Measurements from ENCODE around the gene APBA2. TPM values are rescaled to one million over a fixed set of nuclear protein-coding genes. Genes with fewer than 3 reads are reported as not detected.

Gene APBA2
- total RNA-seq, 1 experiment from 2014 or later, result 11.2 TPM

DNA sequence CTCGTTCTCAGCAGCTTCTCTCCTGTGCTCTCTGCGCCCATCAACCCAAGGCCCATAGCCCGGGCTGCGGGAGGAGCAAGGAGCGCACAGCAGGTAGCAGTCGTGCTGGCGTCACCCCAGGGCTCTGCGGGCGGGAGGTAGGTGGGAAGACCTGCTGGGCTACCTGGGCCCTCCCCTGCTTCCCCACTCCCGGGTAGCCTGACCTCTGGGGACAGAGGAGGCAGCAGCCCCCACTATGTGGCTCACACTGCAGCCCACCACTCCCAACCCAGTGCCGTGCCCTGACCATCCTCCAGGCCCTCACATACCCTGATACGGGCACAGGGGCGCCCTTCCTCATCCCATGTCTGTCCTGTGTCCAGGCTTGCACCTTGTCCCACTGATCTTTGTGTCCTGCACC is 212.9 kb downstream of the APBA2 start (continued):
- TF ChIP-seq FOXJ3 (CRISPR knock-in tag; IDR thresholded peaks at IDR 0.05; ENCODE audit: borderline replicate concordance) (no peak), ZNF281 (CRISPR knock-in tag; IDR thresholded peaks at IDR 0.05) (no peak), NFE2L1 (CRISPR knock-in tag; IDR thresholded peaks at IDR 0.05) (no peak), GTF2I (CRISPR knock-in tag; conservative IDR thresholded peaks at IDR 0.05) (no peak), NFYB (CRISPR knock-in tag; conservative IDR thresholded peaks at IDR 0.05; ENCODE audit: low read depth) (no peak), CBFB (CRISPR knock-in tag; IDR thresholded peaks at IDR 0.05; ENCODE audit: low read depth) (no peak), NFATC4 (CRISPR knock-in tag; IDR thresholded peaks at IDR 0.05) (no peak), ZNF671 (CRISPR knock-in tag; IDR thresholded peaks at IDR 0.05) (no peak), NR1H2 (CRISPR knock-in tag; IDR thresholded peaks at IDR 0.05) (no peak), MYBL2 (CRISPR knock-in tag; IDR thresholded peaks at IDR 0.05) (no peak)
- TF ChIP-seq, protein P1, sequence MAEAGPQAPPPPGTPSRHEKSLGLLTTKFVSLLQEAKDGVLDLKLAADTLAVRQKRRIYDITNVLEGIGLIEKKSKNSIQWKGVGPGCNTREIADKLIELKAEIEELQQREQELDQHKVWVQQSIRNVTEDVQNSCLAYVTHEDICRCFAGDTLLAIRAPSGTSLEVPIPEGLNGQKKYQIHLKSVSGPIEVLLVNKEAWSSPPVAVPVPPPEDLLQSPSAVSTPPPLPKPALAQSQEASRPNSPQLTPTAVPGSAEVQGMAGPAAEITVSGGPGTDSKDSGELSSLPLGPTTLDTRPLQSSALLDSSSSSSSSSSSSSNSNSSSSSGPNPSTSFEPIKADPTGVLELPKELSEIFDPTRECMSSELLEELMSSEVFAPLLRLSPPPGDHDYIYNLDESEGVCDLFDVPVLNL (CRISPR knock-in tag; IDR thresholded peaks at IDR 0.05; ENCODE audit: borderline replicate concordance, low read depth), result no peak

DNA sequence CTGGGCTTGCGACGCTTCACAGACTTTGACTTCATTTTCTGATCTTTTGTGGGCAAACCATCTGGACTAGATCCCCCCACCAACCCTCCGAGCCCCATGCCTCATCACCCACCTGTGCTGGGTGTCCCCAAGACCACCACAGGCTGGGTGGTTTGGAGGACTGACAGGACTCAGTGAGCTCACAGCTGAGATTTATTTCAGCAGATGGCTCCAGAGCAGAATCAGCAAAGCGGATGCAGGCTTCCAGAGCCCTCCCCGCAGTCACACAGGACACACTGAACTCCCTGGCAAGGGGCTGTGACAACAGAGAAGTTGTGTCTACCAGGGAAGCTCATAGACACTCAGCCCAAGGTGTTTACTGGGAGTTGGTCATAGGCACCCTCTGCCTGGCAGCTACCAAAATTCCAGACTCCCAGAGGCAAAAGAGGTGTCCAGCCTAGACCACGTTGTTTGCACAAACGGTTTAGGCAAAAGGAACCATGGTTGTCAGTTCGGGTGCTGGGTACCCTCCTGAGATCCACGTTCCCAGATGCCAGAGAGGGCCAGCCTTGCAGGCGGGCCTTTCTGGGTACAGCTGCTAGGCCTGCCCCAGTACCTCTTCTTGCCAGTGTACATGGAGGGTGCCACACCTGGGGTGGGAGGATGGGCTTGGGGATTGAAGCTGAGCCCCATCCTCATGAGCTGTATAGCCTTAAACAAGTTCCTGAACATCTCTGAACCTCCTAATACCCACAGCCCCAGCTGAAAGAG is 213.5 kb downstream of the APBA2 start:
- no peak for ATAC-seq
- Mint-ChIP-seq H3K36me3 (no peaks in the 10 kb centered on the region), H3K4me3 (no peak overlapping the region), H3K27ac (no peak overlapping the region; the same call in 1 of the 2 replicates), H3K9me3 (no peaks in the 10 kb centered on the region), H3K27me3 (ENCODE audit: low read depth) (no peaks in the 10 kb centered on the region), H3K4me1 (peaks cover 43% of the 10 kb centered on the region)
- DNase-seq (ENCODE audit: low spot score), result no peak
- no peak for TF ChIP-seq GRHL2 (CRISPR knock-in tag; IDR thresholded peaks at IDR 0.05; ENCODE audit: insufficient replicate concordance, severe bottlenecking)
- no peak for TF ChIP-seq RORB (CRISPR knock-in tag; IDR thresholded peaks at IDR 0.05)
- TF ChIP-seq NR3C1 (CRISPR knock-in tag; conservative IDR thresholded peaks at IDR 0.05; ENCODE audit: low read depth), result no peak
- no peak for TF ChIP-seq ZNF317 (CRISPR knock-in tag; IDR thresholded peaks at IDR 0.05; ENCODE audit: borderline replicate concordance, low read depth)
- TF ChIP-seq ESRRA (CRISPR knock-in tag; IDR thresholded peaks at IDR 0.05; ENCODE audit: borderline replicate concordance), result no peak
- no peak for TF ChIP-seq GABPB1 (CRISPR knock-in tag; IDR thresholded peaks at IDR 0.05)
- TF ChIP-seq ATF1 (CRISPR knock-in tag; IDR thresholded peaks at IDR 0.05), result no peak
- TF ChIP-seq ATF3 (CRISPR knock-in tag; conservative IDR thresholded peaks at IDR 0.05), result no peak
- TF ChIP-seq CREB1 (CRISPR knock-in tag; IDR thresholded peaks at IDR 0.05), result no peak
- TF ChIP-seq, protein P2, sequence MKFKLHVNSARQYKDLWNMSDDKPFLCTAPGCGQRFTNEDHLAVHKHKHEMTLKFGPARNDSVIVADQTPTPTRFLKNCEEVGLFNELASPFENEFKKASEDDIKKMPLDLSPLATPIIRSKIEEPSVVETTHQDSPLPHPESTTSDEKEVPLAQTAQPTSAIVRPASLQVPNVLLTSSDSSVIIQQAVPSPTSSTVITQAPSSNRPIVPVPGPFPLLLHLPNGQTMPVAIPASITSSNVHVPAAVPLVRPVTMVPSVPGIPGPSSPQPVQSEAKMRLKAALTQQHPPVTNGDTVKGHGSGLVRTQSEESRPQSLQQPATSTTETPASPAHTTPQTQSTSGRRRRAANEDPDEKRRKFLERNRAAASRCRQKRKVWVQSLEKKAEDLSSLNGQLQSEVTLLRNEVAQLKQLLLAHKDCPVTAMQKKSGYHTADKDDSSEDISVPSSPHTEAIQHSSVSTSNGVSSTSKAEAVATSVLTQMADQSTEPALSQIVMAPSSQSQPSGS (CRISPR knock-in tag; IDR thresholded peaks at IDR 0.05; ENCODE audit: borderline replicate concordance, low read depth), result no peak
- ChIA-PET CTCF (interaction anchor here (0.6 to 2.5 kb wide), 5 partner anchors 9 to 639 kb away, joined by 3 to 34 read pairs (median 5); no protein-coding TSS in a partner anchor), POLR2A (no interaction called here)
